ENCODE data around the gene VRTN. TPM values are rescaled to one million over a fixed set of nuclear protein-coding genes. Genes with fewer than 3 reads are reported as not detected.

The VRTN gene
- polyA plus RNA-seq, 1 donor = 0.05 TPM

- DNase-seq (ENCODE audit: low read depth) = no peak
These were observed 46.3 kb downstream of the VRTN start for GRCh38 chr14:74394549-74394948.

DNA sequence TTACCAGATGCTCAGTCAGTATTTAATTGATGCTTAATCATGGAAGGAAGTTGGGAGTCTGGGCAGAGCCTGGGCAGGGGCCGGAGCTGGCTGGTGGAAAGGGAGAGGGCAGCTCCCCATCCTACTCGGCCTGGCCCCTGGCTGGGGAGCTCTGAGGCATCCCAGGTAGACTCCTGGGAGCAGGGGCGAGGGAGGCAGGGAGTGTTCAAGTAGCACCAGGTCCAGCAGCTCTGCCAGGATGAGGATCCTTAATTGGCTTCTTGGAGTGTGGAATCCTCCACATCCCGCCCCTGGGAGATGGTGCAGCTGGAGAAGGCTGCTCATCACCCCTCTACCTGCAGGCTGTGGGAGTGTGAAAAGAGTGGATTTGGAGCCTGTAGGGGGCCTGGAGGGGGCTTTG, 46.8 kb downstream of the VRTN start:
- no peak for DNase-seq (ENCODE audit: low read depth)

- DNase-seq (ENCODE audit: low read depth) = no peak
These were observed 51.9 kb downstream of the VRTN start for GRCh38 chr14:74400031-74400685.

DNA sequence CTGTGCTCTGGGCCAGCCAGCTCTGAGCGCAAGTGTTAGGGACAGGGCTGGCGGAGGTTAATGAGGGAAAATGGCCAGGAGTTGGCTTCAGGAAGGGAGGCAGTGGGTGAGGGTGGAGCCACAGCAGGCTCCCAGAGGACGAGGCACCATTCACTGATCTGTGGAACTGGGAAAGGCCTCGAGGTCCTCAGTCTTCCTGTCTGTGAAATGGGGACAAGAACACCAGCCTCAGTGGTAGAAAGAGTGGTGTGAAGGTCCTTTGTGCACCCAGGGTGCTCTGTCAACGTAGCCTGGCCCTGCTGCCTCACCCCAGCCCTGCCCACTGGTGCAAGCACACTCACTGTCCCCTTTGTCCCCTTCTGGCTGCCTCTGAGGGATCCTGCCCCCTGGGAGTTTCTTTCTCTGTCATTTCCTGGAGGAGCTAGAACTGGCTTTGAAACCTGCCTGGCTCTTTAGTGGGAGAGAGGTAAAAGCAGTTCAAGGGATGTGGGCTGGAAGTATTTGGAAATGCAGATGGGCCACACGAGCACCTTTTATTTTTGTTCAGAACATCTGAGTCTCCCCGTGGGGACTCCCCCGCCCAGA, 52.7 kb downstream of the VRTN start:
- no peak for DNase-seq (ENCODE audit: low read depth)

DNA sequence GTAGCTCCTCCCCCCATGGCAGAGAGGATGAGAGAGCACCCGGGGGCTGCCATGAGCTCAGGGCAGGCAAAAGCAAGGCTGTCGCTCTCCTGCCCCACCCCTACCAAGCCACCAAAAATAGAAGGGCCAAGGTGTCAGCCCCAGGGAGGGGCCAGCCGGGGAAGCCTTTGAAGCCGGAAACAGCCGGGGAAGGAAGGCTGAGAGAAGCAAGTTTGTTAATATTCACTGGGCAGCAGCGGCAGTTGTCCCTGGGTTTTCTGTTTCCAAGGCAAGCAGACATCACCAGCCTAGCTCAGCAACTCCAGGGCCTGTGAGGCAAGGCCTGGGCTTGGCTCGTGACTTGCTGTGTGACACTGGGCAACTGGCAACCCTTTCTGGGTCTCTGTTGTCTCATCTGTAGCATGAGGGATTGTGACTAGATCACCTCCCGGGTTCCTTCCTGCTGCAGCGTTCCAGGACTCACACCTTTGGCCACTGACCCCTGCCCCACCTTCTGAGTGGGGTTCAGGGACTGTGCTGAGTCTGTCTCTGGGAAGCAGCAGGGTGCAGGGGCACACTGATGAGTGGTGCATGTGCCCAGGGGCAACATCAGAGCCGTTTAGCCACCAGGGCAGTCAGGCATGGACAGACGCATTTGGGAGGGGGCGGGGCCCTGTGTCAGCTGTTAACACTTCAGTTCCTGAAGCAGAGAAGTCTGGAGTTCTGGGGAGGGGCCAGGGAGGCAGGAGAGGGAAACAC, 53.4 kb downstream of the VRTN start:
- no peak for DNase-seq (ENCODE audit: low read depth)

GRCh38 chr14:74402401-74403251, 54.4 kb downstream of the VRTN start:
- no peak for DNase-seq (ENCODE audit: low read depth)

DNA sequence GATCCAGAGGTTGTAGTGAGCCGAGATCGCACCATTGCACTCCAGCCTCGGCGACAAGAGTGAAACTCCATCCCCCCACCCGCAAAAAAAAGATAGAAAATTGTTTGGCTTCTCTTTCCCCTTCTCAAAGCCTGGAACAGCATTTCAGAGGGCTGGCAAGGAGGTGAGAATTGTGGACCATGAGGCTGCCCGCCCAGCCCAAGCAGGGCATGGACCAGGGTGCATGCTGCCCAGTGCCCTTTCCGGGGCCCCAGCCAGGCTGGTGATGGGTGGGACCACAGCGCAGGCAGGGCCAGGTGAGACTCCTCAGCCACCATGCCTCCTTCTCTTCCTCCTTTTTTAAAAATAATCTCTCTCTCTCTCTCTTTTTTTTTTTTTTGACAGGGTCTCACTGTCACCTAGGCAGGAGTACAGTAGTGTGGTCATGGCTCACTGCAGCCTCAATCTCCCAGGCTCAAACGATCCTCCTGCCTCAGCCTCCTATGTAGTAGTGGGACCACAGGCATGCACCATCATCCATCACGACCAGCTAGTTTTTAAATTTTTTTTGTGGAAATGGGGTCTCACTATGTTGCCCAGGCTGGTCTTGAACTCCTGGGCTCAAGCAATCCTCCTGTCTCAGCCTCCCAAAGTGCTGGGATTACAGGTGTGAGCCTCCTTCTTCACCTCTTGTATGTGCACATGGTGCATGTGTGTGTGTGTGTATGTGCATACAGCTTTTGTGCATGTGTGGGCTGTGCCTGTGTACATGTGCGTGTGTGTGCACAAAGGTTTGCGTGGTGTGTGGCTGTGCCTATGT, 55.5 kb downstream of the VRTN start:
- DNase-seq (ENCODE audit: low read depth) = no peak

GRCh38 chr14:74404435-74404834, 56.2 kb downstream of the VRTN start:
- DNase-seq (ENCODE audit: low read depth) = no peak

DNA sequence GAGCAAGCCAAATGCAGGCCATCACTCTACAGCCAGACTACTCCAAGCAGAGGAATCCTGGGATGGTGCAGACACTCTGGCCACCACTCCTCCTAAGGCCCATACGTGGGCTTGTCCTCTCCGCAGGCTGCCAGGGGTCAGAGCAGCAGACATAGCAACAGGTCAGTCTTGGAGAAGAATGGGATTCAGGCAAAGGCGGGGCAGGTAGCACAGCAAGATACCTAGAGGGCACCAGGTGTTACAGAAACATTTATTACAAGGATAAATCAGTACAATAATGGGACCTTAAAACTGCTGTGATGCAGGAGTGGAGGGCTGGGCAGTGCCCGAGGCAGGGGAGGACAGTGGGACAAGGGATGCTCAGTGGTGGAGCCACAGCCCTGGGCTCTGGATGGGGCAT, 57.4 kb downstream of the VRTN start:
- DNase-seq (ENCODE audit: low read depth) = no peak

GRCh38 chr14:74407021-74407800, 58.9 kb downstream of the VRTN start:
- DNase-seq (ENCODE audit: low read depth) = no peak

- no peak for DNase-seq (ENCODE audit: low read depth)
These were observed 59.5 kb downstream of the VRTN start for GRCh38 chr14:74407801-74408154.

DNA sequence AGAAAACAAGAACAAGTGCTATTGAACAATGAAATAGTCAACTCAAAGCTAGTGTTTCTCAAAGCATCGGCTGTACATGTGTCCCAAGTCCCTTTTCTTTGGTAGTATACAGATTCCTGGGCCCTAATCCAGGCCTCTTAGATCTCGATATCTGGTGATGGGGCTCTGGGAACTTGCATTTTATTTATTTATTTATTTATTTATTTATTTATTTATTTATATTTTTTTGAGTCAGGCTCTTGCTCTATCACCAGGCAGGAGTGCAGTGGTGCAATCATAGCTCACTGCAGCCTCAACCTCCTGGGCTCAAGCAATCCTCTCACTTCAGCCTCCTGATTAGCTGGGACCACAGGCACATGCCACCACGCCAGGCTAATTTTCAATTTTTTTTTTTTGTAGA, 60.6 kb downstream of the VRTN start:
- no peak for DNase-seq (ENCODE audit: low read depth)

DNA sequence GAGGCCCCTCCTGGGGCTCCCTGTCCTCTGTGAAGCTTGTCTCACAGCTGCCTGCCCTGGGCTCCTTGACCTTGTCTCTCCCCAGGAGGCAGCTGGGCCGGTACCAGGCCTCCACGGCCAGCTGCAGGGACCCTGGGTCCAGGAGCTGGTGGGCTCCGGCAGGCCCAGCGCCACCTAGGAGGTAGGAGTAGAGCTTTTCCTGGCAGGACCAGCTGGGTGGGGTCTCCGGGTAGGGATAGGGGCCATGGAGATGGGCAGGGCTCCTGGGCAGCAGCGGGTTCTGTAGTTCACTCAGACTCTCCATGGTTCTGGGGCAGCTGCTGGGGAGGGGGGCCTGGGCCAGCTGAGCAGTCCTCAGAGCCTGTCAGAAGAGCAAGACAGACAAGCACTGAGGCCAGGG, 61.2 kb downstream of the VRTN start:
- DNase-seq (ENCODE audit: low read depth) = no peak

Other genes with a start within 250 kb of the VRTN start
- gene VSX2, start 109.0 kb upstream of the VRTN start, polyA plus RNA-seq (ENCODE audit: insufficient read length) = not detected
- 62.4 TPM for gene ABCD4, start 45.5 kb upstream of the VRTN start, polyA plus RNA-seq (ENCODE audit: insufficient read length)
- 0.05 TPM for gene SYNDIG1L, start 77.7 kb downstream of the VRTN start, polyA plus RNA-seq (ENCODE audit: insufficient read length)
- 77.2 TPM for gene NPC2, start 144.8 kb downstream of the VRTN start, polyA plus RNA-seq (ENCODE audit: insufficient read length)
- 22.6 TPM for gene ISCA2, start 145.3 kb downstream of the VRTN start, polyA plus RNA-seq (ENCODE audit: insufficient read length)

All from forelimb muscle (tissue), 1 donor.